ENCODE measurements around the gene LRIT1.

LRIT1 gene

DNA sequence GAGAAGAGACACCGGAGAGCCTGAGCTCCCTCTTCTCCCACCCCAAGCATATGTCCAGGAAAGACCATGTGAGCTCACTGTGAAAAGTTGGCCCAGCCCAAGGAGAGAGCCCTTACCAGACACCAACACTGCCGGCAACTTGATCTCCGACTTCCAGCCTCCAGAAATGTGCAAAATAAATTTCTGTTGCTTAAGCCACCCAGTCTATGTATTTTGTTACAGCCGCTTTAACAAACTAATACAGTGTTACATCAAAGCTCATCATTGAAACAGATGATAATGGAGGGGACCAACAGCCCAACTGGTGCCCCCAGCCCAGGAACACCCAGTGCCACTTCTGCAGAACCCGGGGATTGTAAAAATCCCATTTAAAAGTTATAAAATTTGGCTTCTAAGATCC lies 22.4 kb upstream of the LRIT1 start:
- TF ChIP-seq, protein P1, sequence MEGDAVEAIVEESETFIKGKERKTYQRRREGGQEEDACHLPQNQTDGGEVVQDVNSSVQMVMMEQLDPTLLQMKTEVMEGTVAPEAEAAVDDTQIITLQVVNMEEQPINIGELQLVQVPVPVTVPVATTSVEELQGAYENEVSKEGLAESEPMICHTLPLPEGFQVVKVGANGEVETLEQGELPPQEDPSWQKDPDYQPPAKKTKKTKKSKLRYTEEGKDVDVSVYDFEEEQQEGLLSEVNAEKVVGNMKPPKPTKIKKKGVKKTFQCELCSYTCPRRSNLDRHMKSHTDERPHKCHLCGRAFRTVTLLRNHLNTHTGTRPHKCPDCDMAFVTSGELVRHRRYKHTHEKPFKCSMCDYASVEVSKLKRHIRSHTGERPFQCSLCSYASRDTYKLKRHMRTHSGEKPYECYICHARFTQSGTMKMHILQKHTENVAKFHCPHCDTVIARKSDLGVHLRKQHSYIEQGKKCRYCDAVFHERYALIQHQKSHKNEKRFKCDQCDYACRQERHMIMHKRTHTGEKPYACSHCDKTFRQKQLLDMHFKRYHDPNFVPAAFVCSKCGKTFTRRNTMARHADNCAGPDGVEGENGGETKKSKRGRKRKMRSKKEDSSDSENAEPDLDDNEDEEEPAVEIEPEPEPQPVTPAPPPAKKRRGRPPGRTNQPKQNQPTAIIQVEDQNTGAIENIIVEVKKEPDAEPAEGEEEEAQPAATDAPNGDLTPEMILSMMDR (IDR thresholded peaks at IDR 0.05; ENCODE audit: low read depth, low read length), result no peak
- TF ChIP-seq MYC (IDR thresholded peaks at IDR 0.05; ENCODE audit: low read depth, low read length), result no peak
- no peak for TF ChIP-seq POLR2A (IDR thresholded peaks at IDR 0.05; ENCODE audit: extremely low read depth, insufficient read length)
- TF ChIP-seq MAX (IDR thresholded peaks at IDR 0.05; ENCODE audit: low read depth, low read length), result no peak
- no peak for DNase-seq (ENCODE audit: low read depth)
- H3K4me3 ChIP-seq (ENCODE audit: low read depth, low read length), result no peak overlapping the region

DNA sequence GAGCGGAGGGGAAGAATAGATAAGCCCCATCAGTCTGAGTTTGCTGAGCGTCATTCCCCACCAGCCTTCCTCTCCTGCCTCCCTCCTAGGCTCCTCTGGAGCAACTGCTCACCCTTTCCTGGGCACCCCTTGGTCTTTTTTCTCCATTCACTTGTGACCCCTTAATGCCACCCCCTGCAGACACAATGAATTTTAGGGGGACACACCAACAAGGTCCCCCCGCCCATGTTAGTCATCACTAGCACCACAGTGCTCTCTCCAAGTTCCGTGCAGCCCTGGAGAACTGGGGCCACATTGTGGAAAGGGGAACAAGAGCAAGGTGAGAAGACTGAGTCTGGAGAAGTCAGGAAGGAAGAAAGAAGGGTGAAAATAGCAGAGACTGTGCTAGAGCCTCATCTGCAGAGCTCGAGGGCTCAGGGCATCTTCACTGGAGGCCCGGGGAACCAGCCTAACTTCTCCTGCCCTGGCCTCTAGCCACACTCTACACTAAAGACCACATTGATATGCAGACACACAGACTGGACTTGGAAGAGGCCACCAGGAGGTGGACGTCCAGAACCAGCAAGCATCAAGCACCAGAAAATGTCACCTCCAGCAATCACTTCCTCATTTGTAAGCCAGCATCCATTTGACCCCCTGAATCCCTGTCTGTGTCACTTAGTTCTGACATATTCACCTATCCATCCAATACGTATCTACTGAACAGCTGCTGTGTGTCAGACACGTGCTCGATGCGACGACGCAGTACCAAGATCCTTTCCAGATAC lies 21.0 kb upstream of the LRIT1 start:
- no peak overlapping the region for H3K4me3 ChIP-seq (ENCODE audit: low read depth, low read length)
- no peak for TF ChIP-seq POLR2A (IDR thresholded peaks at IDR 0.05; ENCODE audit: extremely low read depth, insufficient read length)
- TF ChIP-seq, protein P1 (IDR thresholded peaks at IDR 0.05; ENCODE audit: low read depth, low read length), result no peak
- TF ChIP-seq MAX (IDR thresholded peaks at IDR 0.05; ENCODE audit: low read depth, low read length), result no peak
- no peak for TF ChIP-seq MYC (IDR thresholded peaks at IDR 0.05; ENCODE audit: low read depth, low read length)
- no peak for DNase-seq (ENCODE audit: low read depth)

- no peak overlapping the region for H3K4me3 ChIP-seq (ENCODE audit: low read depth, low read length)
- DNase-seq (ENCODE audit: low read depth), result no peak
- TF ChIP-seq, protein P1 (IDR thresholded peaks at IDR 0.05; ENCODE audit: low read depth, low read length), result no peak
- TF ChIP-seq POLR2A (IDR thresholded peaks at IDR 0.05; ENCODE audit: extremely low read depth, insufficient read length), result no peak
- TF ChIP-seq MYC (IDR thresholded peaks at IDR 0.05; ENCODE audit: low read depth, low read length), result no peak
- no peak for TF ChIP-seq MAX (IDR thresholded peaks at IDR 0.05; ENCODE audit: low read depth, low read length)
Observed at GRCh38 chr10:84261236-84261915, 20.0 kb upstream of the LRIT1 start.

DNA sequence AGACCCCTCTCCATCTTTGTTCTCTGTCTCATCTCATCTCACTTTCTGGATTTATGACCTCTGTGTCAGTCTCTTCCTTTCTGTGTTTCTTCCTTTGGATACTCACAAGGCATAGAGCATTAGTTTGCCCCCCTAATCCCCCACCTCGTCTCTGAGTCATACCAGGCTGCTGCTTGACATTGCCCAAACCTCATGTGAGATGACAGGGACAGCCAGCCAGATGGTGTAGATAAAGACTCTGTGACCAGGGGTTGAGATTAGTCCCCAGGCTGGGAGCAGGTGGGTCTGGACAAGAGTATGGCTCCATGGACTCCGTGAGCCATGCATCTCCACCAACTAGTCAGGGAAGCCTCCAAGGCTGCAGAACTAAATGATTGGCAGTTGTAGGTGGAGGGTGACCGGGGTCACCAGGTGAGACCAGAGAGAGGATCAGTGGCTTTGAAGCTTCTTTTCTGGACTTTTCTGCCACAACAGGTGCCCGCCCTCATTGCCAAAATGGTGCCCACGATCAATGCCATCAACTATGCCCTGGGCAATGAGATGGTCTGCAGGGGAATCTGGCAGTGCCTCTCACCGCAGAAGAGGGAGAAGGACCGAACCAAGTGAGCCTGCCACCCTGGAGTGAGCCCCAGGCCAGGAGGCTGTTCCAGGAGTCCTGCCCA lies 16.8 kb upstream of the LRIT1 start:
- no peak overlapping the region for H3K4me3 ChIP-seq (ENCODE audit: low read depth, low read length)
- DNase-seq (ENCODE audit: low read depth), result no peak
- no peak for TF ChIP-seq POLR2A (IDR thresholded peaks at IDR 0.05; ENCODE audit: extremely low read depth, insufficient read length)
- no peak for TF ChIP-seq MAX (IDR thresholded peaks at IDR 0.05; ENCODE audit: low read depth, low read length)
- TF ChIP-seq MYC (IDR thresholded peaks at IDR 0.05; ENCODE audit: low read depth, low read length), result no peak
- TF ChIP-seq, protein P1 (IDR thresholded peaks at IDR 0.05; ENCODE audit: low read depth, low read length), result no peak

GRCh38 chr10:84257343-84258020 lies 16.1 kb upstream of the LRIT1 start:
- TF ChIP-seq, protein P1 (IDR thresholded peaks at IDR 0.05; ENCODE audit: low read depth, low read length), result no peak
- TF ChIP-seq MAX (IDR thresholded peaks at IDR 0.05; ENCODE audit: low read depth, low read length) (no peak), MYC (IDR thresholded peaks at IDR 0.05; ENCODE audit: low read depth, low read length) (no peak), POLR2A (IDR thresholded peaks at IDR 0.05; ENCODE audit: extremely low read depth, insufficient read length) (no peak)
- DNase-seq (ENCODE audit: low read depth), result no peak
- no peak overlapping the region for H3K4me3 ChIP-seq (ENCODE audit: low read depth, low read length)
